Measurements from ENCODE around the gene CAMSAP1.

- TF ChIP-seq CTCF (conservative IDR thresholded peaks at IDR 0.05), result no peak
- no peak for TF ChIP-seq ZFX (IDR thresholded peaks at IDR 0.05)
These were observed 19.7 kb downstream of the CAMSAP1 start for GRCh38 chr9:135887585-135888050.

All from C4-2B (cell line).